C1 segment of cervical spinal cord (tissue), 14 donors: ENCODE measurements around the gene C20orf96.
"Not testable (repeated sequence)": the region's sequence is repeated elsewhere in the genome, so short reads cannot be mapped to it uniquely, and the experiment has no call there.

Source experiments
- DNase-seq, 14 donors: peaks; one replicate each; lab custom pipeline; 2025; lab: John Stamatoyannopoulos, UW

C20orf96 gene

DNA sequence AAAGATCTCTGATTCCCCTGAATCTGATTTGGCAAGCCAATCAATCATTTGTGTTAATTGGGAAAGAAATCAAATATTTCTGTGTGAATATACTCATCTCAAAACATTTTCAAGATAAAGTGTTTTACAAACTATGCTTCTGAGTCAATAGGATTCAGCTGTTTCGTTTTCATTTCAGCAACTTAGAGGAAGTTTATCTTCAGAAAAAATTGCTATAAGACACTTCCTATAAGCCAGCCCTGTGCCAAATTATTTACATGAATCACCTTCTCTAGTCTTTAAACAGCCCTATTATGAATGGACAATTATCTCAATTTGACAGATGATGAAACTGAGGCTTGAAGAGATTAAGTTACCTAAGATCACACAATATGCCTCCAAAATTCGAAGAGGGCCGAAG is 52.6 kb downstream of the C20orf96 start:
- DNase-seq, result no peak

- peak in 4 of 14 donors; percentile 1 to 10 (median 2) for DNase-seq
These were observed 53.1 kb downstream of the C20orf96 start for GRCh38 chr20:237489-237888.

- DNase-seq, result peak in 1 of 14 donors; percentile 2
These were observed 54.7 kb downstream of the C20orf96 start for GRCh38 chr20:235891-236290.

DNA sequence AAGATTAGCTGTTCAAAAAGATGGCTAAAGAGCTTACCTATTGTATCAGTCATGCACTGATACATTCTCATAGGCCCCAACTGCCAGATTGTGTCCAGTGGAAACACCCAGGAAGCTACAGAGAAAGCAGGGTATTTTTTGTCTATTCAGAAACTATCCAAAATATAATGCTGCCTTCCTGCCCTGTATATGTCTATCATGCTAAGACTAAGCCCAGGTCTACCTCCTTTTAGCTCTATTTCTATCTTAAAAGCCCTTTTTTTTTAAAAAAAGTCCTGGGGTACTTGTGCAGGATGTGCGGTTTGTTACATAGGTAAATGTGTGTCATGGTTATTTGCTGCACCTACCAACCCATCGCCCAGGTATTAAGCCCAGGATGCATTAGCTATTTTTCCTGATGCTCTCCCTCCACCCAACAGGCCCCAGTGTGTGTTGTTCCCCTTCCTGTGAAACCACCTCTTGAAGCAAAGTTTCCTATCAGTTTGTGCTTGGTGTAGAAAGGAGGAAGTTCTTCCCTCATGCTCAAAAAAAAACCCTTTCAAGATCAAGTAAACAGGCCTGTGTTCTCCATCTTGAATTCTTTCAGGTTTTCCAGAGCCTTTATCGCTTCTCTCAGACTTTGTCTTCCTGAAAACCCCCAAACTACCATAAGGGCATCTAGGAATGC is 63.0 kb downstream of the C20orf96 start:
- no peak for DNase-seq

DNA sequence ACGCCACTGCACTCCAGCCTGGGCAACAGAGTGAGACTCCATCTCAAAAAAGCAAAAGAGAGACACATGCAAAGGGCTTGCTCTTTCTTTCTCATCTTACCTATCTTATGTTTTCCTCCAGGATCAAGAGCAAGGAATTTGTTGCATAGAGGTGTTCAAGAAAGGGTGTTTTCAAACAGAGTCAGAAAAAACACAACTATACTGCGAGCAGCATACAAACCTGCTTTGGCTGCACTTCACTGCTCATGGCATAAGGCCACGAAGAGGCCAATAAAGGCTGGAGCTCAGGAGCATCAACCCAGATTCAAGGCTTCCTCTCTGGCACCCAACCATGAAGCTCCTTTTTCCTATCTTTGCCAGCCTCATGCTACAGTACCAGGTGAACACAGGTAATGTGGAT is 63.6 kb downstream of the C20orf96 start, which contains the start of gene DEFB129:
Gene DEFB129 (plus strand): TSS at position 301 of the 400 bp plus-strand sequence. CDS start 31 bp downstream, at position 332.
- DNase-seq, result no peak

- DNase-seq, result not testable (repeated sequence)
These were observed 64.7 kb downstream of the C20orf96 start for GRCh38 chr20:225879-226278.

- no peak for DNase-seq
These were observed 69.2 kb downstream of the C20orf96 start for GRCh38 chr20:221258-221830.
